ENCODE results near the gene FARS2. TPM values are rescaled to one million over a fixed set of nuclear protein-coding genes. Genes with fewer than 3 reads are reported as not detected.

The FARS2 gene
- total RNA-seq, 4 donors from 2014 or later, result 8.3 to 18.5 (median 13.0) TPM

DNA sequence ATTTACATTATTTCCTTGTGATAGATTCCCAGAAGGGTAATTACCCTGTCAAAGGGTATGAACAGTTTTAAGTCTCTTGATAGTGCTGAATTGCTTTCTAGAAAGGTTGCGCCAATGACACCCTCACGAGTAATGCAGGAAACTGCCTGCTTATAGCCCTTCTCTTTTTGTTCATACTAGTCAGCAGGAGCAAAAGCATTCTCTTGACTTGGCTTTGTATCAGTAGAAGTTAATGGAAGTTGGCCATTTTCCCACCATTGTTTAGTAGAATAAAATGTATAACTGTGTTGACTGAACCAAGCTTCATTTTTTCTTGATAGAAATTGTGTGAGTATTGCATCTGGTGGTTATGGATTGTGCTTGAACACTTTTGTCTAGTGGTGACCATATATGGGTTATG is 100.1 kb downstream of the FARS2 start:
- WGBS, 2 donors, result 37 to 40% methylated on average over 2 of the region's 2 CpGs

GRCh38 chr6:5365436-5366195 is 104.3 kb downstream of the FARS2 start:
- intact Hi-C loops (cut with DNase I), result no loop called here
- H3K4me3 ChIP-seq, result no peak overlapping the region
- H3K9me3 ChIP-seq, result no peaks in the 10 kb centered on the region
- DNase-seq, result no peak
- no peaks in the 10 kb centered on the region for H3K27me3 ChIP-seq
- H3K4me1 ChIP-seq, result peaks cover 0 to 35% (median 0%) of the 10 kb centered on the region in 3 donors
- WGBS, 2 donors, result 86 to 95% methylated on average over 4 of the region's 4 CpGs
- TF ChIP-seq POLR2A (IDR thresholded peaks at IDR 0.05) (no peak), CTCF (IDR thresholded peaks at IDR 0.05) (no peak)
- no peak overlapping the region for H3K27ac ChIP-seq
- peaks cover 0 to 13% (median 0%) of the 10 kb centered on the region in 3 donors for H3K36me3 ChIP-seq

More for the DNA sequence above, 100.1 kb downstream of the FARS2 start:
- H3K27ac ChIP-seq, result no peak overlapping the region
- no peak for DNase-seq
- H3K9me3 ChIP-seq, result no peaks in the 10 kb centered on the region
- no peaks in the 10 kb centered on the region for H3K36me3 ChIP-seq
- no peaks in the 10 kb centered on the region for H3K27me3 ChIP-seq
- TF ChIP-seq POLR2A (IDR thresholded peaks at IDR 0.05), result no peak
- no peak for TF ChIP-seq CTCF (IDR thresholded peaks at IDR 0.05)
- peaks cover 0 to 22% (median 0%) of the 10 kb centered on the region in 3 donors for H3K4me1 ChIP-seq
- H3K4me3 ChIP-seq, result no peak overlapping the region
- intact Hi-C loops (cut with DNase I), result no loop called here

DNA sequence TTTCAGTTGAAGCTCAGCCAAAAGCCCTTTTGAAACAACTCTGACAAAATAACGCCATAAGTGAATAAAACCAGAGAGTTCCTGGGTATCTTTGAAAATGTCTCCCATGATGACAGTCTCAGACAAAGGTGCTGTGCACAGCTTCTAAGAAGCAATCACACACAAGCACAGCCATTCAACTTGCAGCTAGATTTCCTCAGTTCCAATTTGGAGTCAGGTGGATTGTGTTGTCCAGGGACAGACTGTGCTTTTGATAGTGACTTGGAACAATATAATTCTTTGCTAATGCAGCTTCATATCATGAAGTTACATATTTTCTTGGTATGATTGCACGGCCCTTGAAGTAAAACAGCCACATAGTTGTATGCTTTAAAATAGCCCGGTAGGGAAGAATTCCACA is 105.6 kb downstream of the FARS2 start:
- no peaks in the 10 kb centered on the region for H3K27me3 ChIP-seq
- H3K36me3 ChIP-seq, result peaks cover 0 to 13% (median 0%) of the 10 kb centered on the region in 3 donors
- TF ChIP-seq POLR2A (IDR thresholded peaks at IDR 0.05) (no peak), CTCF (IDR thresholded peaks at IDR 0.05) (no peak)
- no peak overlapping the region for H3K4me3 ChIP-seq
- intact Hi-C loops (cut with DNase I), result no loop called here
- no peak for DNase-seq
- H3K27ac ChIP-seq, result peak overlapping the region in 2 of 4 donors; percentile 18 to 38
- H3K4me1 ChIP-seq, result peaks cover 0 to 25% (median 0%) of the 10 kb centered on the region in 3 donors
- H3K9me3 ChIP-seq, result no peaks in the 10 kb centered on the region
- 64 to 66% methylated on average over 3 of the region's 3 CpGs for WGBS, 2 donors

- TF ChIP-seq POLR2A (IDR thresholded peaks at IDR 0.05), result no peak
- no peak for TF ChIP-seq CTCF (IDR thresholded peaks at IDR 0.05)
- no peaks in the 10 kb centered on the region for H3K9me3 ChIP-seq
- no peak for DNase-seq
- H3K4me1 ChIP-seq, result peaks cover 0 to 24% (median 0%) of the 10 kb centered on the region in 3 donors
- WGBS, 2 donors, result 31 to 74% methylated on average over 2 of the region's 2 CpGs
- H3K4me3 ChIP-seq, result no peak overlapping the region
- H3K27ac ChIP-seq, result peak overlapping the region in 2 of 4 donors; percentile 18 to 38
- H3K27me3 ChIP-seq, result no peaks in the 10 kb centered on the region
- intact Hi-C loops (cut with DNase I), result no loop called here
- peaks cover 0 to 13% (median 0%) of the 10 kb centered on the region in 3 donors for H3K36me3 ChIP-seq
Observed at GRCh38 chr6:5367510-5367909, 106.2 kb downstream of the FARS2 start.

- TF ChIP-seq POLR2A (IDR thresholded peaks at IDR 0.05) (no peak), CTCF (IDR thresholded peaks at IDR 0.05) (no peak)
- intact Hi-C loops (cut with DNase I), result no loop called here
- DNase-seq, result no peak
- 86 to 92% methylated on average over 2 of the region's 2 CpGs for WGBS, 2 donors
- Histone ChIP-seq H3K27me3 (no peaks in the 10 kb centered on the region), H3K4me3 (no peak overlapping the region), H3K9me3 (no peaks in the 10 kb centered on the region), H3K4me1 (peaks cover 0 to 1% (median 0%) of the 10 kb centered on the region in 3 donors), H3K27ac (no peak overlapping the region), H3K36me3 (peaks cover 0 to 13% (median 0%) of the 10 kb centered on the region in 3 donors)
Observed at GRCh38 chr6:5373430-5373829, 112.1 kb downstream of the FARS2 start.

All from esophagus squamous epithelium (tissue), 5 donors.